Left renal pelvis (tissue), 4 donors: Measurements from ENCODE around the gene AGXT2. TPM values are rescaled to one million over a fixed set of nuclear protein-coding genes. Genes with fewer than 3 reads are reported as not detected.
"Not testable (repeated sequence)": the region's sequence is repeated elsewhere in the genome, so short reads cannot be mapped to it uniquely, and the experiment has no call there.

Source experiments
- DNase-seq, 4 donors: peaks; one replicate each; pipeline ENCODE4 v3.0.0-alpha.2; 2013; ENCODE audit warnings: low read depth in 4 of 4, low spot score in 3 of 4
- polyA plus RNA-seq, 4 donors: library from polyadenylated mRNA; unstranded; fragments of 120-200 nt; gene quantifications; one replicate each; pipeline ENCODE4 v1.2.1, GENCODE V29; 2013; ENCODE audit not compliant: insufficient read length in 4 of 4

The AGXT2 gene
- polyA plus RNA-seq, 4 donors = 1.4 to 52.4 (median 39.9) TPM

DNA sequence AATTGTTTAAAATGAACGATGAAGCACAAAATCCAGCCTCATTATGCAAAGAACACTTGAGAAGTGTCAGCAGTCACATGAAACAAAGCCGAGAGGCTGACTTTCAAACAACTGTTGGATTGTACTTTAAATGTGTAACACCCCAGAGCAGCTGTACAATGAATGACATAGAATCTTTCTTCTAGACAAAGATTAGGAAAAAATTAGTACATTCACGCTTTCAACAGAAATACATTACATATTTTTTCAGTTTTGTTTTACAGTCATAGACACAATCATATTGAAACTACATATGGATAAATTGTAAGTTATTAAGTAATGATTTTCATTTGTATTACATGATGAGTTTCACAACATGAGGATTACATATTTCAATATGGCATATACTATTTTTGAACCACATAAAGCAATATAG, 10.6 kb upstream of the AGXT2 start:
- DNase-seq = no peak

DNA sequence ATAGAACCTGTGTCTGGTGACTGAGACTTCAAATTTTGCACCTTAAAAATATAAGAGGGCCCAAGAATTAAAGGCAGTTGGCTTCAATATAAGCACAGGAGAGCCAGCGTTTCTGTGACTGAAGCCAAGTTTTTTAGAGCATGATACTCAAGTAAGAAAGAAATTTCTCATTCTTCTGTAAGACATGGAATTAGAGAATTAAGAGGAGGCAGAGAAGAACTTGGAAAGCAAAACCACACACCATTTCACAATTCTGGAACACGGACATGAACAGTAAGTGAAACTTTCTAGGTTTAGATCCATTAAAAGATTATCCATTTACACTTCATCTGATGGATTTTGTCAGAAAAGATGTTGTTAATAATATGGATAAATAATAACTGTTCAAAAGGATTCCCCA, 8.9 kb upstream of the AGXT2 start:
- DNase-seq = no peak

DNA sequence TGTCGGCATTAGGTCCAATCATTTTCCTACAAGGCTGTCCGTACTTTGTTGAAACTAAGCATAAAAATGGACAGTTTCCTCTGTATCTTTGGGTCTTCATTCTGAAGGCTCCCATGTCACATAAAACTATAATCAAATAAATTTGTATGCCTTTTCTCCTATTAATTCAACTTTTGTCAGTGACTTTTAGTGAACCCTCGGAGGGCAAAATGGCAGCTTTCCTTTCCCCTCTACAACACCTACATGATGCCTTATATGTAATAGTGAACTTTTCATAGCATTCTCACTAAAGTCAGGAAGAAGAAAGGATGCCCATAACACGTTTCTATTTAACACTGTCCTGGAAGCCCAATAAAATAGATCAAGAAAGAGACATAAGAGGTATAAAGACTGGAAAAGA, 5.1 kb upstream of the AGXT2 start:
- no peak for DNase-seq

DNA sequence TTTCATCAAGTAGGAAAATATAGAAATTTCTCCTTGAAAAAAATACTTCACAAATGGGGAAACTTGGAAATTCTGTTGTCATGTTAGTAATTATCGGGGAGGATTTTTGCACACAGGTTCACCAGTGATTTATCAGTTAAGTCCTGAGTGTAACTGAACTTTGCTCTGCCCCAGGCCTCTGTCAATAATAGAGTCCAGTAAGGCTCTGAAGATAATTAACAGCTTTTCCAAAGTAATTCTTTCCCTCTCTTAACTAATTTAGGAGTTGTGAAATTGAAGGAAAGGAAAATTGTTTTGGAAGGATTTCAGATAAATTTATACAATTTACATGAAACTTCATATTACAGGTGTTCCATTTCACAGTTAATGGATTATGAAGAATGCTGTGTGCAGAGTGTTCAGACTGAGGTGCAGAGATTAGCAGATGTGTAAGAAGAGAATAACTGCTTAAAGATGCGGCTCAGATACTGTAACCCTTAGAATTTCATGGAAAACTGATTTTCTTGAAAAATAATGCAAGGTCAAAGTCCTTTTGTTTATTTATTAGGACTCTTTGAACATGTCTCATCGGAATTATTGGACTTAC, 2.9 kb upstream of the AGXT2 start:
- DNase-seq = no peak

DNA sequence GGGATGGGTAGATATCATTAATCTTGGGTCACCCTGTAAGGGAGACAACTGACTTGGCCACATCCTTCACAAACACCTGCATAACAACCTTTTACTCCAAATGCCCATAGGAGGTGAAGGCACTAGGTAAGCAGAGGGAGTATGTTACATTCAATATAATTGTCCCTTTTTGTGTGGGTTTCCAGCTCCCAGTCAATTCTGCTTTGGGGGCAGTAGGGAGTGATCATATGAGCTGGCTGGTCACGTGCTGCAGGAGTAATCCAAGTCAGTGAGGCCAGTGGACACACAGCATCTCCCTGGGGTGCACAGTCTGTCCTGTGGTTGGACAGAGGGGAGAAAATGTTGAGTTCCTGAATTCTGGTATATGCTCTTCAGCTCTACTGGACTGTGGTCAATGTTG, 1.2 kb upstream of the AGXT2 start:
- DNase-seq = no peak

DNA sequence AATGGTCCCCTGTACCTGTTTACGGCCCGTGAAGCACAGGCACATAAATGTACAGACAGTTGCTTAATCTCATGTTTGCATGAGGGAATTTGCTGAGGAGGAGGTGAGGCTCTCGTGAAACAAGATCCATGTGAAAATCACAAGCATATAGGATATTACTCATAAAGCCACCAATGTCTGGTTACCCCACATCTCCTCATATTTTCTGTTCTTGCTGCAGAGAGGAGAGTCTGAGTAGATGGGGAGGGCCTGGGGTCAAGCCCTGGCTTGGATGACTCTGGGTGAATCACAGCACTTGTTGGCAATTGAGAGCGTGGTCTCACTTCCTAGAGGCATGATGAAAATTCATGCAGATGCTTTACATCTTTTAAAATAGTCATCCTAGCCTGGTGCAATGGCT, 975 bp downstream of the AGXT2 start:
- DNase-seq = no peak

DNA sequence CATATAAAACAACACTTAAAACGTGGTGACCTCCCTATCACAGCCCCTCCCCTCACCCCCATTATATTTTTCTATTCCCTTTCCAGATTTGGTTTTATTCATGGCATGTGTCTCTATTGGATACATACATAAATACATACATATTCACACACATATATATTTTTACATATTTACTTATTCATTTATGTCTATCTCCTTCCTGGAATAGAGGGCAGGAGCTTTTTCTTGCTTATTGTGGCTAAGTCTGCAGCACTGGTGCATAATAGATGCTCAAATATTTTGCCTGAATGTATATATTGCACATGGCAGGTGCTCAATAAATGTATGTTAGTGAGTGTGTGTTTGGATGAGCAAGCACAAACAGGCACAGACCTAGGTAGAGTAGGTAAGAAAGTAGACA, 2.5 kb downstream of the AGXT2 start:
- no peak for DNase-seq

DNA sequence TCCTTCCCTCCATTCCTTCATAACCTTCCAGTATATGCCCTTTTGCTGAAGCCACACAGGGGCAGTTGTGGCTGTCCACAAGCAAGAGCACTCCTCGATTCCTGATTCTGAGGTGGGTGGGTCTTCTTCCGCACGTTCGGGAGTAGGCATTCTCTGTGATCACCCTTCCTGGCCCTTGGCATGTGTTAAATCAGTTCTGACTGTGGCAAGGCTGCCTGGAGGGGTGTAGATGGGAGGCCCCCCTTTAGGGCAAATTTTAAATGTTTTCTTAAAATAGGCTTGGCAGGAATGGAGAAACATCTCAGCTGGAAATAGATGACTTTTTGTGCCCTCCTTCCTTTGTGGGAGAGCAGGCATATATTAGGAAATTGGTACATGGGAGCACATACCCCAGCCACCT, 3.1 kb downstream of the AGXT2 start:
- DNase-seq = no peak

DNA sequence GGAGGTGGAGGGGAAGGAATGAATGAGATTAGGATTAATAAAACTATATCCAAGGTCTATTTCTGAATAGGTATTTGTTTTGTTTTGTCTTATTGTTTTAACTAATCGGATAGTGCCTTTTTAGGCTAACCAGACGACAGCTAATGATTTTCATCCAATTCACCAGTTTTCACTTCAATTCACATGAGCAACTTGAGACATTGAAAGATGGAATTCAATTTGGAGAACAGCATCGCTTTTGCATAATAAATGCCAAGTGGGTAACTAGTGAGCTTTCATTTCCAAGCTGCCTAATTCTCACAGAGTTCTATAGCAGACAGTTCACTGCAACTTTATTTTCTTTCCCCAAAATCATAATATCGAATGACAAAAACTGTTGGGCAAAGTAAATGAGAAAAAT, 5.0 kb downstream of the AGXT2 start:
- no peak for DNase-seq

DNA sequence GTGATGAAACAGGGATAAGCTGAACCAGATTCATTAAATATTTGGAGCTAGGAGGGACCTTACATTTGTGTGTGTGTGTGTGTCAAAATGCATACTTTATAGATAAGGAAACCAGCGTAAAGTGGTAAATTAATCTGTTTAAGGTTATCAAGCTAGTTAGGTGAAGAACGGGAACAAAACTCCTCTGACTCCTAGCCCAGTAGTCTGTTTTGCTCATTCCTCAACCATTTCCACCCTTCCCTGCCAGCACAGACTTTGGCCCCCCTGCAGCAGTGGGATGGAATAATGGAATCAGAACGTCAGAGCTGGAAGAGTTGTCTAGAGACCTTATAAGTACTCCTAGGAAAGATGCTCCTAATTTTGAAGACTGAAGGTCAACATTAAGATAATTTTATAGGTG, 6.5 kb downstream of the AGXT2 start:
- no peak for DNase-seq

DNA sequence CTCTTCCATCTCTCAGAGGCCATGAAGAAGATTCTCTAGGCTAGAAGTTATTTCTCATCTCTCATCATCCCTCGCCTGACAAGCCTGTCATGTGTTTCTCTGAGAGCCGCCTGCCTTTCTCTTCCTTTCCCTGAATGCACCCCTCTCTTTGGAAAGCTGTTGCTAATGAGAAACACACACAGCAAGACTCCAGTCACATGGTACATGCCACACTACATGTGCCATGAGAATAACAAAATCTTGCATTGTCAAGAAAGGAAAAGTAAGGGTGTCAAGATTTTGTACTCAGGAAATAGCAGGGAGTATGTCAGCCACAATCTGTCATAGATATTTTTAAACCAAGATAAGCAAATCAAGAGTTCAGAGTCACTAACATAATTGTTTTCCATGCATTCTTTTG, 8.9 kb downstream of the AGXT2 start:
- no peak for DNase-seq

DNA sequence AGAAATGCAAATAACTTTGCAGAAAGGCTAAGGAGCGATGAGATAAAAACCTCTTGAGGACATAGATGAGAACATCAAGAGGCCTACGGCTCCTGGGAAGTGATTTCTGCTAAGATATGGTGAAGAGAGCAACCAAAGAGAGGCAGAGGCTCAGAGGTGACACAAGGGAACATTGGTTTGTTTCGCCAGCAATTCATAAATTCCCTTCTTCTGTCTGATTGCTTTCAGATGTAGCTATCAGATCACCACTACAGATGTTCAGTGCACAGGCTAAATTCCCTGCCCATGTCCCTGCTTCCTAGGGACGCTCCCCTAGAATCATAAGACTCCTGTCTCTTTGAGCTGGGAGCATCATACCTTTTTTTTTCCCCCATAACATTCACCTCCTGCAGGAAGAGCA, 11.2 kb downstream of the AGXT2 start:
- no peak for DNase-seq

DNA sequence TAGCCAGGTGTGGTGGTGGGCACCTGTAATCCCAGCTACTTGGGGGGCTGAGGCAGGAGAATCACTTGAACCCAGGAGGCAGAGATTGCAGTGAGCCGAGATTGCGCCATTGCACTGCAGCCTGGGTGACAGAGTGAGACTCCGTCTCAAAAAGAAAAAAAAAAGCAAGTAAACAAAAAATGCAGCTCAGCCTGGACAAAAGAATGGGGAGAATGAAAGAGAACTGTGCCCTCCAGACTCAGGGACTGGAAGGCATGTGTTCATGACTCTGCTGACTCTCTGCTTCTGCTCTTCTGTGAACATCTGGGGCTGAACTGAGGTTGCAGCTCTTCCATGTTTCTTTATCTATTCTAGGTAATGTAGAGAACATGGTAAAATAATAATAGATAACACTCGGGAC, 11.8 kb downstream of the AGXT2 start:
- not testable (repeated sequence) for DNase-seq

DNA sequence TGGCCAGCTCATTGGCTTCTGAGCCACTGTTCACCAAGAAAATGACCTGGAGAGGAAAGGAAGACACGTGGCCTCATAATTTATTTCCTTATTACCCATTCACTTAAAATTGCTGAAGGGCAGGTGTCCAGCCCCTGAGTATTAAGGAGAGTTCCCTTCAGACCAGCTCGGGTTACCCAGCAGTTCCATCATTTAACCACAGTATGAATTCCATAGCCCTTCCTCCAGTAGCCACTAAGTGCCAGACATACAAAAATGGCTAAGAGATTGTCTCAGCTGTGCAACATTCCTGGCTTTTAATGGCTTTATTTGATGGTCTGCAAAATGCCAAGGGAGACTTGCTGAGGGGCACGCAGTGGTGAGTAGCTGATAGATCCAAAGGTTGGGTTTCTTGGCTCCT, 12.5 kb downstream of the AGXT2 start:
- no peak for DNase-seq

DNA sequence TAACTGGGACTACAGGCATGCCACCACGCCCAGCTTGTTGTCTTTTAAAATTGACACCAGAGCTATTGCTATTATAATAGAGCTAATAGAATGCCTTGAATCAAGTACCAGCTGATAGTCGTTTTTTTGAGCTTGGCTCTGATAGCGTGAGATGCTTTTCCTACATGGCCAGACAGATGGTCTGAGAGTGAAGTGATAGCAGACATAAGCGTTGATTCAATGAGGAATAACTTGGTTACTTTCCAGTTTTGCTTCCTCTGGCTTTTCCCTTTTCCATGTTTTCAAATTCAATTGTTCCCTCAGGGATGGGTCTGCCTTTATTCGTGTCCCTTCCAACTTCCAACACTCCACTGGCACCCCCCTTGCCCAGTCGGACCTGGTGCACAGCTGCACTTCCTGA, 15.4 kb downstream of the AGXT2 start:
- DNase-seq = no peak

DNA sequence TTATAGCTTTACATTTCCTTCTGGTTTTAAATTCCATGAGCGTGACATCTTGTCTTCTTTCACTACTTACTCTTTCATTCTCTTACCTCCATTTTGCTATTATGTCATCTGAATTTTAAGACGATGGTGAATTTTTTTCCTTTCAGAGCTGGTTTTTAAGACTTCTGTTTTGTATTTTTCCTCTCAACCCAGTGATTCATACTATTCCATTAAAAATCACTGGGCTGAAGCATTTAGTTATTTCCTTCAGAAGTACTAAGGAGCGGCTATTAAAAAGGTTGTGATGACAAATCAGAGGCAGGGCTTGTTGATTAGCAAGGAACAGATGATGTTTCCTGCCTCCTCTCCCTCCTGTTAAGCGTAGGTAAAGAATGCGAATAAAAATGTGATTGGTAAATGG, 16.5 kb downstream of the AGXT2 start:
- no peak for DNase-seq

DNA sequence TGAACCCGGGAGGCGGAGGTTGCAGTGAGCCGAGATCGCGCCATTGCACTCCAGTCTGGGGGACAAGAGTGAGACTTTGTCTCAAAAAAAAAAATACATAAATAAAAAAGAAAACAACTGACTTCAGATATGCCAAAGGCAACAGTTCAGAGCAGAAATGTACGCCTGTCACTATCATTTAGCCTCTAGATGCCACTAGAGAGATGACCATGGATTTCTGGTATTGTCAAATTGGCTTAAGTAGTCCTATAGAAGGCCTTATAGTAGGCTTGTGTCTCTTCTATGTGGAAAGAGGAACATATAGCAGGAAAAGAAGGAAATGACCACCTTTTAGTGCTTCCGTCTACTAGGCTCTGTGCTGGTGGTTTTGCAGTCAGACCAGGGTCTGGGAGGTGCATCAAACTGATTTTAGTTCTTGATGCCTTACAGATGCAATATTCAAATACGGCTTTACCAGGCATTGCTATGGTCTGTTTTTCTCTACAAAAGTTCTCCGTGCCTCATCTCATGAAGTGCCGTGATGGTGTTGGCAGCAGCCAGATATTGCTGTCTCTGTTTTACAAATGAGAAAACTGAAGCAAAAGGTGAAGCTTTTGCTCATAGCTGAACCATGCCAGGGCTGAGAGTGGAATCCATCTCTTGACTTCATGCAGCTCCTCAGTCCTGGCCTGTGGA, 17.2 kb downstream of the AGXT2 start:
- no peak for DNase-seq

DNA sequence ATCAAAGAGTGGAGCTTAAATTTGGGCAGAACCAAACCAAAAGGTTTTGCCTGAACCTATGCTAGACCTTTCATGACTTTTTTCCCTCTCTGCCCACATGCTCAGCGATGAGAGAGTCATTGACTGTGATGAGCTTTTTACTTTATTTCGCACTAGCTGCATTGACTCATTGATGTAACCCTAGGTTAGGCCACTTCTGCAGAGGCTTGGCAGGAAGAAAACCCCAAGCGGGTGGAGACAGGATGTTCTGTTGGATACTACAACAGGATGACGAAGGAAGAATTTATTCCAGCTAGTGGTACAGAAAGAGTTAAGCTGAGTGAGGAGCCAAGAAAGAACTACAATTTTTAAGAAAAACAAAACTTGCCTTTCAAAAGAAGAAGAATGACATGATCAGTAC, 18.4 kb downstream of the AGXT2 start:
- DNase-seq = no peak

DNA sequence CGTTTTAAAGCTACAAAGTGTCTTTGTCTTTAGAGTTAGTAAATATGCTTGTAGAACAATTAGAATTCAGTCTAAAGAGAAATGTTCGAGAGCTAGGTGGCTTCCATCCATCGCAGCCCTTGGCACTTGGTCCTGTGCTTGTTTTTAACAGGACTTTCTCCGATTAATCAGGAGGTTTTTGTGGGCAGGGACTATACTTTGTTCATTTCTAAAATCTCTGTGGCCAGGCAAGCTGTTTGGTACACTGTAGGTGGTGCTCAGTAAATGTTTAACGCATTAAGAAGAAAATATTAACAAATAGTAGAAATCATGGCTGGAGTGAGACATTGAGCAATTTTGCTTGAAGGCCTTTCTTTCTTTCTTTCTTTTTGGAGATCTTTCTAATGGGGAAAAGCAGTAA, 20.8 kb downstream of the AGXT2 start:
- no peak for DNase-seq

DNA sequence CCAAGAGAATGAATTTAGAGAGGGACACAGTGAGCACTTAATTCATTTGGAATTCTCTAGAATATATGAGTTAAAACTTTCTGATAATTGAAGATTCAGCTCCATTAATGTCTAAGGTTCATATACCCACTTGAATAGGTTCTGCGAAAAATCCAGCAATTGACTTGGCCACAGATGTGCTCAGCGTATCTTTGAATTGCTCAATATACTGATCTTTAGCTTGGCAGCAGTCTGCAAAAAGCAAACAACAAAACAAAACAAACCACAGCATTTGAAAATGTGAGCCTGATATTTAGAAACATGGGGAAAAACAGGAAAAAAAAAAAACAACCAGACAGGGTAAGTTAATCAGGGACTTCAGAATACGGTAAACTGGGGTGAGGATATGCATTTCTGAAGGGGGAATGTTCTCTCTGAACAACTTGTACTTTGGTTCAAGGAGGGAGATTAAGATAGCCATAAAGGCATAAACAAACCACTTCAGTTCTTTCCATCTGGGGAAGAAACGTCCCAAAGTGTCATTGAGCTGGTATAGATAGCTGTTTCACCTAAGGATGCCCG, 21.4 kb downstream of the AGXT2 start:
- no peak for DNase-seq

DNA sequence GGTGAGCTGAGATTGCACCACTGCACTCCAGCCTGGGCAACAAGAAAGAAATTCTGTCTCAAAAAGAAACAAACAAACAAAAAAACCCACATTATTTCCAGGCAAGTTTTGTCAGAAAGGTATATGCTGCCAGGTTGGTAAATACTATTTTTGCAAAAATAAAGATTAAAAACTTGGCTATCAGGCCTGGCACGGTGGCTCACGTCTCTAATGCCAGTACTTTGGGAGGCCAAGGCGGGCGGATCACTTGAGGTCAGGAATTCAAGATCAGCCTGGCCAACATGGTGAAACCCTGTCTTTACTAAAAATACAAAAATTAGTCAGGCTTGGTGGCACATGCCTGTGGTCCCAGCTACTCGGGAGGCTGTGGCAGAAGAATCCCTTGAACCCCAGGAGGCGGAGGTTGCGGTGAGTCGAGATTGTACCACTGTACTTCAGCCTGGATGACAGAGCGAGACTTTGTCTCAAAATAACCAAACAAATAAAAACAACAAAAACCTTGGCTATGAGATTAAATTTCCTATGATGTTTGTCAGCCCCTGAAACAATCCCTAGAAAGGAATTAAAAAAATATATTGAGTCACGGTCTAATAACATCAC, 22.7 kb downstream of the AGXT2 start:
- no peak for DNase-seq
